DMS53 (cell line): ENCODE data around the gene CSAG2.

Source experiments
- DNase-seq: peaks from one replicate; lab custom pipeline; 2025; lab: John Stamatoyannopoulos, UW

CSAG2 gene

DNA sequence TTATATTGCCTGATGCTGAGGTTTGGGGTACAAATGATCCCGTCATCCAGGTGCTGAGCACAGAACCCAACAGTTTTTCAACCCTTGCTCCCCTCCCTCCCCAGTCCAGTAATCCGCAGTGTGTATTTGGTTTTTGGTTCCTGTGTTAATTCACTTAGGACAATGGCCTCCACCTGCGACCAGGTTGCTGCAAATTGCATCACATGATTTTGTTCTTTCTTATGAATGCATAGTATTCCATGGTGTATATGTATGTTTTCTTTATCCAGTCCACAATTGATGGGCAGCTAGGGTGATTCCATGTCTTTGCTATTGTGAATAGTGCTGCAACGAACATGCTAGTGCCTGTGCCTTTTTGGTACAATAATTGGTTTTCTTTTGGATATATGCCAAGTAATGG, 46.0 kb downstream of the CSAG2 start:
- DNase-seq = no peak

- no peak for DNase-seq
These were observed 50.8 kb downstream of the CSAG2 start for GRCh38 chrX:152658302-152658701.
